Measurements from ENCODE around the gene CBX4.
"Not testable (repeated sequence)": the region's sequence is repeated elsewhere in the genome, so short reads cannot be mapped to it uniquely, and the experiment has no call there.

Gene CBX4

DNA sequence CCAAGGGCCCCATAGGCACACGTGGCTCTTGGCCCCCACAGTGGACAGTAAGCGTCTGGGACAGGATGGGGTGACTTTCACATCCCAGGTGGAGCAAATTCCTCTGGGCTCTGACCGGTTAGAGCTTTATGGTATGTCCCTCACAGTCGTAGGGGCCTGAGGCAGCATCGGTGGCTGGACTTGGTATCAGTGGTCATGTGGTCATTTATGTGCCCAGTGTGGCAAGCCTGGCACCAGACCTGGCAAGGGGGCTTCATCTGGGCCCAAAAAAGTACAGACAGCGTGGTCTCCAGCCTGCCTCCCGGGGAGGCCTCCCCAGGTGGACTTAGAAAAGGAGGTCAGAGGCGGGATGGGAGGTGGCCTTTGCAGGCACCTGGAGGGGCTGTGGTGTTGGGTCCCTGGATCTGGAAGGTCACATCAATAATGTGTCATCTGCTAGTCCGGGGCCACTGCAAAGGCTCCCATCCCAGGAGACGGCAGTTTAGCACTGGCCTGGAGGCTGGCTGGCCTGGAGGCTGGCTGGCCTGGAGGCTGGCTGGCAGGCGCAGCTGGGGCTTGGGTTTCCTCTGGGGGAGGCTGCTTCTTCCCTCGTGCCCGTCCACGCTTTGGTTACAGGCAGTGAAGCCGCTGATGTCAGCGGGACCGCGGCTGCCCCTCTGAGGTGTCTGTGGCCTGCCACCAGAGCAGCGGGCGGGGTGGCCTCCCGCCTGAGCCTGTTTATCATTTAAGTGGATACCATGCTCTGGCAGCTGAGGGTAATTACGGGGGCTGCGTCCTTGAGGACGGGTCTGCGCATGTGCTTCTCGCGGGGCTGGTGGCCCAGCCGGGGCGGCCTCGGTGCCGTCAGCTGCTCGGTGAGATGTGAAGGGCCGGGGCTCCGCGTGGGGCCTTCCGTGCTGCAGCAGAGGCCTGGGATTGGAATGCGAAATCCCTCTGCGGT is 20.7 kb upstream of the CBX4 start:
- DNase-seq, result no peak

GRCh38 chr17:79857095-79857494 is 17.9 kb upstream of the CBX4 start:
- DNase-seq, result no peak

- no peak for DNase-seq
Observed at GRCh38 chr17:79855331-79856124, 16.3 kb upstream of the CBX4 start.

DNA sequence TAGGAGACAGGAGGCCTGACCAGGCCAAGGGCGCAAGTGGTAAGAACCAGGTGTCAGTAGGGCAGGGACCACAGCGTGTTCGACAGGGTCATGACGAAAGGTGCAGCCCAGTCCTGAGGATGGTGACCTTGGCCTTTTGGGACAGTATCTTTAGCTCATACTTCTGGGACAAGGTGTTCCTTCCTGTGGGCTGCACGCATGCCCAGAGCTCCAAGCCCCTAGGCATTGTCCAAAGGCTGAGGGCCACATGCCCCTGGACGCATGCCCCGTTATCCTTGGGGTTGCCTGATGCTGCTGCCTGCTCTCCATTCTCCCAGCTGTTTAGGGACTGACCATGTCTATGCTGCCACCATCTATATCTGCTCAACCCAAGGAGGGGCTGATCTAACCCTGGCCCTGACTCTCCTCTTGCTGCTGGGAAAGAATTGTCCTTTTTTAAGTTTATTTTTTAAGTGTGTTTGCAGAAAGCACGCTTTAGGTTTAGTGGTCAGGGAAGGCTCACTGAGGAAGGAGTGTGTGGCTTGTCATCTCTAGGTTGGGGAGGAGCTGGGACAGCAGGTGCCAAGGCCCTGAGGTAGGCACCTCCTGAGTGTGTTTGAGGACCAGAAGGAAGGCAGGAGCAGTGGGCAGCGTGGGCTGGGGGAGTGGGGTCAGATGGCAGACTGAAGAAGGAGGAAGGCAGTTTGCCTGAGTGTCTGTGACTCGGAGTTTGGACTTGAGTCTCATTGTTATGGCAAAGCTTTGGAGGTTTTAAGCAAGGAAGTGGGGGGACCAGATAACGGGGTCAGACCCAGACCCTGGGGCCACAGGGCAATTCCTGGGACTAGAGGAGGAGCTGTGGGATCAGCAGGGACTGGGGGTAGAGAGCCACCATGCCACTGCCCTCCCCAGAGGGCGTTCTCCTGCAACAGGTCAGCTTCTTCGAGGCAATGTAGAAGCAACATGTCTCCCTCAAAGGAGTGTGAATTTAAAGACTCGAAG is 15.1 kb upstream of the CBX4 start:
- no peak for DNase-seq

GRCh38 chr17:79853168-79853567 is 13.9 kb upstream of the CBX4 start:
- not testable (repeated sequence) for DNase-seq

DNA sequence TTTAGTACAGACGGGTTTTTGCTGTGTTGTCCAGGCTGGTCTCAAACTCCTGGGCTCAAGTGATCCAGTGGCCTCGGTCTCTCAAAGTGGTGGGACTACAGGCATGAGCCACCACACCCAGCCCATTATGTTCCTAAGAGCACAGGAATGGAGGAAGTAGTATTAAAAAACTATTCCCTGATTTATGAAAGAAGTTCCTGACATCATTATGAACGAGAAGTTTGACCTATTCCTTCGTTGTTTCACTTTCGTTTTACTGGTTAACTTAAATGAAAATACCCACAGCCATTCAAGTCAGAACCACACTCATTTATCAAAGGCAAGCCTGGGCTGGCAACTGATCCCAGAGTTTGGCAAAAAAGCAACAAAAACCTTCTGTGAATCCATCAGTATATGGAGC is 13.5 kb upstream of the CBX4 start:
- DNase-seq, result no peak

- DNase-seq, result peak; percentile 90
Observed at GRCh38 chr17:79851461-79851817, 12.2 kb upstream of the CBX4 start.

GRCh38 chr17:79850571-79851460 is 11.6 kb upstream of the CBX4 start:
- no peak for DNase-seq

DNA sequence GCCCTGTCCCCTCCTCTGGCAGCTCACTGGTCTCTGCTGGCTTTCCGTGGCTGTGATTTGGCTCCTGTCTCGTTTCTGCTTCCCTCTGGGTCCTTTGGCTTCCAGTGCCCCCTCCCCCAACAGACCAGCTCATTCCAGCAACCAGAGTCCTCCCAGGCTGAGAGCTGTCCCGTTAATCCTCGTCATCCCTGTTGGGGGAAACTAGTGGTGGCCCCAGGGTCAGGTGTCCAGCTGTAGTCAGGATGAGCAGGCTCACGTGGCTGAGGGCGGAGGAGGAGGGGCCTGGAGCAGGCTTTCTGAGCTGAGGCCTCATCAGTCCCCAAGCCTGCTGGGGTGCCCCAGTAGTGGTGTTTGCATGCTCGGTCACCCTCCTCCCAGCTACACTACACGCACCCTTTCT is 10.7 kb upstream of the CBX4 start:
- no peak for DNase-seq

GRCh38 chr17:79848370-79848766 is 9.1 kb upstream of the CBX4 start:
- no peak for DNase-seq

DNA sequence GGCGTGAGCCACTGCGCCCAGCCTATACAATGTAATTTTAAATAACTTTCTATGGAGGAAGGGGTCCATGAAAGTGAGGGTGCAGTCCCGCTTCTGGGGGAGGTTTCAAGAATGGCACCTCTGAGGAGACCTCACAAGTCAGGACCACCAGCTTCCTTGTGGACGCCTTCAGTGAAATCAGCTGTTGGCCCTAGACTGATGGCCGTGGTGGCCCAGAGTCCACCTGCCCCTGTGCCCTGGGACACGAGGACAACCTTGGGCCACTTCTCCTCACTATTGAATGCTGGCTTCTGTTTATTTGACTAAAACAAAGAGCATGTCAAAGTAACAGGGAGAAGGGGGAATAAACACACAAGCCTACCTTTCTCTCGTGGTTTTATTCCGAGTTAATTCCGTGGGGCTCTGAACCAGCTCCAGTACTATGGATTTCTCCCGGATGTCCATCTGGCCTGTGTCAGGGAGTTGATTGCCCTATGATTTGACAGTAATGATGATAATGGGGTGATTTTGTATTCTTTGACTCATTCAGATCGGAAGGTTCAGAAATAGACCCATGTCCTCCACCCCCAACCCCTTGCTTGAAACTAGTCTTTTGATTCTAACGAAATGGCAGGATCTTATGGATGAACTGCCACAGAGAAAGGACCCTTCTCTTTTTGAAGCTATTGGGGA is 8.6 kb upstream of the CBX4 start:
- no peak for DNase-seq

DNA sequence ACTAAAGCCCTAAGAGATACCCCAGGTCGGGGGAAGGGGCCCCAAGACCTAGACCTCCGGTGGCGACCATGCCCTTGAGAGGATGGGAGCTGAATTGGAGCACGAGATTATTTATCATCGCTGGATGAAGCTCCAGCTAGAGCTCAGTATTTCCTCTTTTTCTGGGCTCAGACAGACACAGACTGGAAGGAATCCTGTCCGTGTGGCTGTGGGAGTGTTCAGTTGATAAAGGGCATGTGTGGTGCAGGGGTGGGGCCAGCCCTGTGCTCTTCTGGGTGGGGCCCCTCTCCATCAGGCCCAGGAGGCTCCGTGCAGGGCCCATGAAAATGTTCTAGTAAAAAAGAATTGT is 6.3 kb upstream of the CBX4 start:
- DNase-seq, result no peak

- DNase-seq, result no peak
Observed at GRCh38 chr17:79844869-79845600, 5.8 kb upstream of the CBX4 start.

DNA sequence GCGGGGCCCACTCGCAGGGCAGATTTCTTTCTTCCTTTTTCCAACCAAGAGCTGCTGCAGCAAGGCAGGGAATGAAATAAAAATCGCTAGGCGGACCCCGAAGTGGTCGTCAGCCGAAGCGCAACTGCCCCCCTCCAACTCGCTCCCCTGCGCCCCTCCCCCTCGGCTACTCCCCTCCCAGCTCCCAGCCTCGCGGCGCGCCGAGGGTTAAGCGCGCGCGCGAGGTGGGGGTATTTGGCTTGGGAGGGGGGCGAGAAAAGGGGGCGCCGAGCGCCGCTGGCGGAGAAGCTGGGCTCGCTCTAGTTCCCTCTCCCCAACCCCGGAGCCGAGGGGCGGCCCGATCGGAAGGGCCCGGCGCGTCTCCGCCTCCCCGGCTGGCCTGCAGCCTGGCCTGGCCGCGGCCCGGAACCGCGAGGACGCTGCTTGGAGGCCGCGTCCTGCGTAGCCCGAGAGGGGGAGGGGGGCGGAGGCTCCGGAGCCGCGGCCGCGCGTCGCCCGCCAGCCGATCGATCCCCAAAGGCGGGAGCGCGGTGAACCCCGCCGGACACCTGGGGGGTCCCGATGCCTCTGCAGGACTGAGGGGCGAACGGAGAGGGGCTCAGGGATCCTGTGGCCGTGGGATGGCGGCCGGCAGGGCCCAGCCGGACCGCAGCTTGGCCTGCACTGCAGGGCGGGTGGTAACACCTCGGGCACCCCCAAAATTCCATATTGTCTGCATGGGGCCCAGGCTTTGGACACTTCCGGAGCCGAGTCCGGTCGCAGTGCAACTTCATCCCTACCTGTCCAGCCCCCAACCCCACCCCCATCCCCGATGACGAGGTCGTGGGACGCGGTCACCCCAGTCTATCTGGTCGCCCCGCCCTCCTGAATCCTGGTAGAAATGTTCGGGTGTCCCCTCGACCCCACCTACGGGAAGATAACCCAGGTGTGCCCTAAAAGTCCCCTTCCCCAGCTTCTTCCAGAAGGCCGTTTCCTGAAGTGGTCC is 4.9 kb upstream of the CBX4 start:
- no peak for DNase-seq

GRCh38 chr17:79843474-79843815 is 4.2 kb upstream of the CBX4 start:
- DNase-seq, result no peak

- no peak for DNase-seq
Observed at GRCh38 chr17:79842656-79843473, 3.6 kb upstream of the CBX4 start.

GRCh38 chr17:79842136-79842655 is 3.0 kb upstream of the CBX4 start:
- no peak for DNase-seq
